Common myeloid progenitor, CD34-positive (primary cell): ENCODE measurements around the gene LRMDA.

Source experiments
- CTCF ChIA-PET: fragments of 350-600 bp; sonication (Branson Sonifier 250); formaldehyde crosslinking; loops from one replicate; lab custom pipeline; 2021; ENCODE audit warnings: antibody characterized with exemption; lab: Charles Lee
- POLR2A ChIA-PET: fragments of 350-600 bp; sonication (Branson Sonifier 250); formaldehyde crosslinking; loops from one replicate; lab custom pipeline; 2021; ENCODE audit warnings: antibody characterized with exemption; lab: Charles Lee
- DNase-seq, 3 donors: peaks; one replicate each; pipeline versions ENCODE4 v3.0.0 to v3.0.0-alpha.2; 2013
- H3K27ac ChIP-seq, 2 experiments: 1 replicate in 1 of 2; 2 replicates in 1 of 2; pipeline ENCODE4 v1.7.0; 2013; ENCODE audit warnings: inconsistent platforms in 2 of 2, low read length in 2 of 2, mild to moderate bottlenecking in 2 of 2, low read depth in 1 of 2, moderate library complexity in 1 of 2; ENCODE audit not compliant: severe bottlenecking in 2 of 2, insufficient read depth in 1 of 2, poor library complexity in 1 of 2
- H3K27me3 ChIP-seq, 5 experiments: replicated peaks in 2 of 5; 1 replicate in 3 of 5; 2 replicates in 2 of 5; pipeline versions ENCODE4 v1.6.1 to v1.7.0; 2013; ENCODE audit warnings: low read length in 4 of 5, mild to moderate bottlenecking in 2 of 5, moderate library complexity in 2 of 5, inconsistent platforms in 1 of 5; ENCODE audit not compliant: insufficient read depth in 5 of 5, control insufficient read depth in 4 of 5
- H3K36me3 ChIP-seq, 4 experiments: 1 replicate in 2 of 4; 2 replicates in 2 of 4; pipeline versions ENCODE4 v1.6.1 to v1.7.0; 2013; ENCODE audit warnings: low read length in 3 of 4, control low read depth in 1 of 4, mild to moderate bottlenecking in 1 of 4; ENCODE audit not compliant: control insufficient read depth in 4 of 4, insufficient read depth in 4 of 4
- H3K4me1 ChIP-seq, 4 experiments: 1 replicate in 3 of 4; 2 replicates in 1 of 4; pipeline versions ENCODE4 v1.6.1 to v1.7.1; 2013; ENCODE audit warnings: low read length in 3 of 4, mild to moderate bottlenecking in 3 of 4, control low read depth in 1 of 4, inconsistent platforms in 1 of 4, moderate library complexity in 1 of 4; ENCODE audit not compliant: control insufficient read depth in 4 of 4, insufficient read depth in 4 of 4; ENCODE audit errors: control extremely low read depth in 1 of 4
- H3K4me3 ChIP-seq, 7 experiments: 1 replicate in 4 of 7; 2 replicates in 3 of 7; pipeline versions ENCODE4 v1.5.1 to v1.7.0; 2013; ENCODE audit warnings: mild to moderate bottlenecking in 7 of 7, low read length in 6 of 7, moderate library complexity in 6 of 7, inconsistent platforms in 2 of 7, low read depth in 2 of 7, control low read depth in 1 of 7; ENCODE audit not compliant: insufficient read depth in 4 of 7, control insufficient read depth in 1 of 7; ENCODE audit errors: extremely low read depth in 1 of 7
- H3K9me3 ChIP-seq, 5 experiments: 1 replicate in 4 of 5; 2 replicates in 1 of 5; pipeline versions ENCODE4 v1.6.1 to v1.7.1; 2013; ENCODE audit warnings: low read length in 4 of 5, mild to moderate bottlenecking in 2 of 5, inconsistent platforms in 1 of 5, low read depth in 1 of 5, moderate library complexity in 1 of 5; ENCODE audit not compliant: control insufficient read depth in 4 of 5, insufficient read depth in 2 of 5; ENCODE audit errors: control extremely low read depth in 1 of 5
- WGBS: methylation state at CpG from one replicate; pipeline ENCODE4 v1.1.5; 2013; ENCODE audit not compliant: insufficient coverage; 5-methylcytosine and 5-hydroxymethylcytosine counted together

The LRMDA gene

GRCh38 chr10:75884808-75885207, 453.4 kb downstream of the LRMDA start:
- DNase-seq = no peak
- no peak overlapping the region for H3K27ac ChIP-seq
- WGBS = 95% methylated on average over 5 of the region's 5 CpGs
- H3K36me3 ChIP-seq = no peaks in the 10 kb centered on the region
- peaks cover 0 to 6% (median 1%) of the 10 kb centered on the region in 4 experiments for H3K4me1 ChIP-seq
- H3K4me3 ChIP-seq = no peak overlapping the region
- ChIA-PET CTCF (no interaction called here), POLR2A (interaction anchor here (0.6 kb wide), 1 partner anchor 460 kb away, joined by 4 read pairs; no protein-coding TSS in a partner anchor)
- no peaks in the 10 kb centered on the region for H3K27me3 ChIP-seq
- no peaks in the 10 kb centered on the region for H3K9me3 ChIP-seq

GRCh38 chr10:75887369-75887768, 455.9 kb downstream of the LRMDA start:
- H3K36me3 ChIP-seq = no peaks in the 10 kb centered on the region
- POLR2A ChIA-PET = interaction anchor here (0.6 kb wide), 1 partner anchor 16 kb away, joined by 3 read pairs; no protein-coding TSS in a partner anchor
- H3K27ac ChIP-seq = no peak overlapping the region
- CTCF ChIA-PET = interaction anchor here (2.1 kb wide), 1 partner anchor 19 kb away, joined by 4 read pairs; no protein-coding TSS in a partner anchor
- no peaks in the 10 kb centered on the region for H3K27me3 ChIP-seq
- no peak for DNase-seq
- peaks cover 0 to 2% (median 0%) of the 10 kb centered on the region in 5 experiments for H3K9me3 ChIP-seq
- peaks cover 0 to 6% (median 1%) of the 10 kb centered on the region in 4 experiments for H3K4me1 ChIP-seq
- WGBS = 100% methylated on average over 1 of the region's 2 CpGs
- H3K4me3 ChIP-seq = no peak overlapping the region

- H3K4me1 ChIP-seq = peaks cover 0 to 6% (median 1%) of the 10 kb centered on the region in 4 experiments
- CTCF ChIA-PET = interaction anchor here (2.1 kb wide), 1 partner anchor 19 kb away, joined by 4 read pairs; no protein-coding TSS in a partner anchor
- POLR2A ChIA-PET = no interaction called here
- peaks cover 0 to 2% (median 0%) of the 10 kb centered on the region in 5 experiments for H3K9me3 ChIP-seq
- H3K27ac ChIP-seq = no peak overlapping the region
- no peaks in the 10 kb centered on the region for H3K36me3 ChIP-seq
- WGBS = 97% methylated on average over 9 of the region's 11 CpGs
- no peaks in the 10 kb centered on the region for H3K27me3 ChIP-seq
- DNase-seq = no peak
- H3K4me3 ChIP-seq = no peak overlapping the region
Observed at GRCh38 chr10:75887992-75888680, 456.7 kb downstream of the LRMDA start.

GRCh38 chr10:75889051-75889450, 457.6 kb downstream of the LRMDA start:
- POLR2A ChIA-PET = no interaction called here
- H3K36me3 ChIP-seq = no peaks in the 10 kb centered on the region
- no peak overlapping the region for H3K27ac ChIP-seq
- H3K27me3 ChIP-seq = no peaks in the 10 kb centered on the region
- H3K4me1 ChIP-seq = peaks cover 0 to 6% (median 1%) of the 10 kb centered on the region in 4 experiments
- DNase-seq = no peak
- H3K4me3 ChIP-seq = no peak overlapping the region
- peaks cover 0 to 2% (median 0%) of the 10 kb centered on the region in 5 experiments for H3K9me3 ChIP-seq
- 100% methylated on average over 1 of the region's 2 CpGs for WGBS
- CTCF ChIA-PET = no interaction called here

- no peak for DNase-seq
- POLR2A ChIA-PET = no interaction called here
- no peaks in the 10 kb centered on the region for H3K4me1 ChIP-seq
- no peaks in the 10 kb centered on the region for H3K27me3 ChIP-seq
- CTCF ChIA-PET = no interaction called here
- peaks cover 0 to 2% (median 0%) of the 10 kb centered on the region in 5 experiments for H3K9me3 ChIP-seq
- no peak overlapping the region for H3K4me3 ChIP-seq
- no peaks in the 10 kb centered on the region for H3K36me3 ChIP-seq
- no CpG with 5 or more reads among the region's 1 CpG for WGBS
- H3K27ac ChIP-seq = no peak overlapping the region
Observed at GRCh38 chr10:75894761-75895160, 463.3 kb downstream of the LRMDA start.

GRCh38 chr10:75895259-75895658, 463.8 kb downstream of the LRMDA start:
- no peak overlapping the region for H3K4me3 ChIP-seq
- DNase-seq = no peak
- H3K9me3 ChIP-seq = peaks cover 0 to 2% (median 0%) of the 10 kb centered on the region in 5 experiments
- no peak overlapping the region for H3K27ac ChIP-seq
- ChIA-PET POLR2A (no interaction called here), CTCF (no interaction called here)
- no peaks in the 10 kb centered on the region for H3K27me3 ChIP-seq
- H3K4me1 ChIP-seq = no peaks in the 10 kb centered on the region
- H3K36me3 ChIP-seq = no peaks in the 10 kb centered on the region

GRCh38 chr10:75899816-75900390, 468.5 kb downstream of the LRMDA start:
- POLR2A ChIA-PET = no interaction called here
- Histone ChIP-seq H3K4me1 (peaks cover under 1 to 12% (median 4%) of the 10 kb centered on the region in 4 experiments), H3K9me3 (no peaks in the 10 kb centered on the region), H3K27ac (no peak overlapping the region), H3K36me3 (no peaks in the 10 kb centered on the region), H3K27me3 (no peaks in the 10 kb centered on the region), H3K4me3 (no peak overlapping the region)
- CTCF ChIA-PET = no interaction called here
- DNase-seq = no peak
- WGBS = 86% methylated on average over 3 of the region's 3 CpGs
